Measurements from ENCODE around the gene MBNL1.

DNA sequence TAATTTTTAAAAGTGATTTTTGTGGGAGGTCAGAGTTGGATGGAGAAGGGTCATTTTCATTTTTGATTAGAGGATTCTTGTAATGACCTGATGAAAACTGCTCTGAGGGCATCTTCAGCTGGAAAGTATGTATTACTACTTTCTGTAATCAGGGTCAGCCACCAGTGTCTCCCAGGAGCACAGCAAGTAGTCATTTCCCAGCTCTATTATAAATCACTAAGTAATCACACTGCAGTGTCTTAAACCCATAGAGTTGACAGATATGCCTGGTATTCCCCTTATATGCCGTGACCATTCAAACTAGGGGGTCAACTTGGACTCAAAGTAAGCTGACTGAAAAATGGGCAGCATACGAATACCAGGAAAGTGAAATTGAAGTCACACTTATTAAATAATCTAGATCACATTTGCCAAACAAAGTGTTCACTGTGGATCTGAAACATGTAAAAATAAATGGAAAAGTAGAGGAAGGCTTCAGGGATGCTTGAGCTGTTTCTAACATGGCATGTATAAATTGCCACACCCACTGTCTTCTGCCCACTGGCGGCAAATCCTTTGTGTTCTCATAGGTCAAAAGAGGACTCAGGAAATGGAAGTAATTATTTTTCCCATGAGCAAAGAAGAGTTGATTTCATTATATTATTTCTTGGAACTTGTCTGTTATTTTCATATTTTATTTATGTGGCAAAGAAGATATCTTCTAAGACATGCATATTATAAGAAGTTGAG is 105.7 kb downstream of the MBNL1 start:
- TF ChIP-seq, protein P1, sequence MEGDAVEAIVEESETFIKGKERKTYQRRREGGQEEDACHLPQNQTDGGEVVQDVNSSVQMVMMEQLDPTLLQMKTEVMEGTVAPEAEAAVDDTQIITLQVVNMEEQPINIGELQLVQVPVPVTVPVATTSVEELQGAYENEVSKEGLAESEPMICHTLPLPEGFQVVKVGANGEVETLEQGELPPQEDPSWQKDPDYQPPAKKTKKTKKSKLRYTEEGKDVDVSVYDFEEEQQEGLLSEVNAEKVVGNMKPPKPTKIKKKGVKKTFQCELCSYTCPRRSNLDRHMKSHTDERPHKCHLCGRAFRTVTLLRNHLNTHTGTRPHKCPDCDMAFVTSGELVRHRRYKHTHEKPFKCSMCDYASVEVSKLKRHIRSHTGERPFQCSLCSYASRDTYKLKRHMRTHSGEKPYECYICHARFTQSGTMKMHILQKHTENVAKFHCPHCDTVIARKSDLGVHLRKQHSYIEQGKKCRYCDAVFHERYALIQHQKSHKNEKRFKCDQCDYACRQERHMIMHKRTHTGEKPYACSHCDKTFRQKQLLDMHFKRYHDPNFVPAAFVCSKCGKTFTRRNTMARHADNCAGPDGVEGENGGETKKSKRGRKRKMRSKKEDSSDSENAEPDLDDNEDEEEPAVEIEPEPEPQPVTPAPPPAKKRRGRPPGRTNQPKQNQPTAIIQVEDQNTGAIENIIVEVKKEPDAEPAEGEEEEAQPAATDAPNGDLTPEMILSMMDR (IDR thresholded peaks at IDR 0.05; ENCODE audit: low read depth, low read length, poor library complexity, severe bottlenecking): no peak
- TF ChIP-seq EZH2phosphoT487 (IDR thresholded peaks at IDR 0.05; ENCODE audit: borderline replicate concordance, low read length): no peak
